Suprapubic skin (tissue), 4 donors: Measurements from ENCODE around the gene RABGAP1. TPM values are rescaled to one million over a fixed set of nuclear protein-coding genes. Genes with fewer than 3 reads are reported as not detected.

Source experiments
- DNase-seq, 2 donors: peaks; one replicate each; pipeline ENCODE4 v3.0.0-alpha.2; 2019; ENCODE audit warnings: low spot score in 2 of 2
- H3K27ac ChIP-seq: fragments of 200-600 bp; sonication (generic); one replicate; pipeline ENCODE4 v1.5.1; 2019
- H3K27me3 ChIP-seq: fragments of 200-600 bp; sonication (generic); one replicate; pipeline ENCODE4 v1.5.1; 2019
- H3K36me3 ChIP-seq: fragments of 200-600 bp; sonication (generic); one replicate; pipeline ENCODE4 v1.5.1; 2019
- H3K4me1 ChIP-seq: fragments of 200-600 bp; sonication (generic); one replicate; pipeline ENCODE4 v1.5.1; 2019
- H3K4me3 ChIP-seq: fragments of 200-600 bp; sonication (generic); one replicate; pipeline ENCODE4 v1.5.1; 2019; ENCODE audit warnings: mild to moderate bottlenecking
- H3K9me3 ChIP-seq: fragments of 200-600 bp; sonication (generic); one replicate; pipeline ENCODE4 v1.5.1; 2019
- CTCF ChIP-seq, 2 donors: fragments of 200-600 bp in 1 of 2; fragments of 450-650 bp in 1 of 2; sonication (generic) in 1 of 2; IDR thresholded peaks; one replicate each; pipeline ENCODE4 v1.5.1; 2016 to 2019; ENCODE audit warnings: antibody characterized with exemption in 2 of 2, mild to moderate bottlenecking in 1 of 2, moderate library complexity in 1 of 2
- EP300 ChIP-seq: sonication (generic); formaldehyde crosslinking; IDR thresholded peaks from one replicate; pipeline ENCODE4 v1.6.1; 2017; ENCODE audit warnings: antibody characterized with exemption
- POLR2A ChIP-seq, 2 donors: fragments of 450-650 bp; IDR thresholded peaks; one replicate each; pipeline ENCODE4 v1.6.1; 2017; ENCODE audit warnings: antibody characterized with exemption in 2 of 2, mild to moderate bottlenecking in 2 of 2, moderate library complexity in 2 of 2
- POLR2AphosphoS5 ChIP-seq, 3 donors: sonication (generic); formaldehyde crosslinking; IDR thresholded peaks; one replicate each; pipeline ENCODE4 v1.6.1; 2017; ENCODE audit warnings: antibody characterized with exemption in 3 of 3
- WGBS: methylation state at CpG from one replicate; pipeline ENCODE4 v1.1.5; 2018; 5-methylcytosine and 5-hydroxymethylcytosine counted together
- total RNA-seq, 4 donors: library from RNA; depleted of rRNA; stranded (reverse); fragments of >200 nt; gene quantifications; one replicate each; pipeline ENCODE4 v1.1.0, GENCODE V29; 2016

Gene RABGAP1
- total RNA-seq, 4 donors from 2014 or later, result 31.4 to 115 (median 64.4) TPM

GRCh38 chr9:123043081-123043939 is 102.5 kb downstream of the RABGAP1 start:
- TF ChIP-seq EP300, result no peak
- no peak for TF ChIP-seq POLR2A (IDR thresholded peaks at IDR 0.05)
- WGBS, result 92% methylated on average over 5 of the region's 5 CpGs
- no peaks in the 10 kb centered on the region for H3K9me3 ChIP-seq
- H3K36me3 ChIP-seq, result peaks cover 17% of the 10 kb centered on the region
- H3K4me3 ChIP-seq, result no peak overlapping the region
- H3K4me1 ChIP-seq, result peaks cover 7% of the 10 kb centered on the region
- no peaks in the 10 kb centered on the region for H3K27me3 ChIP-seq
- no peak for DNase-seq
- H3K27ac ChIP-seq, result no peak overlapping the region

- Histone ChIP-seq H3K9me3 (no peaks in the 10 kb centered on the region), H3K27me3 (no peaks in the 10 kb centered on the region), H3K27ac (no peak overlapping the region), H3K36me3 (peaks cover 17% of the 10 kb centered on the region), H3K4me1 (peaks cover 6% of the 10 kb centered on the region), H3K4me3 (no peak overlapping the region)
- DNase-seq, result no peak
- TF ChIP-seq POLR2AphosphoS5 (IDR thresholded peaks at IDR 0.05), result no peak
- no peak for TF ChIP-seq CTCF (IDR thresholded peaks at IDR 0.05)
- no peak for TF ChIP-seq POLR2A (IDR thresholded peaks at IDR 0.05)
- no peak for TF ChIP-seq EP300
- 66% methylated on average over 4 of the region's 4 CpGs for WGBS
These were observed 103.8 kb downstream of the RABGAP1 start for GRCh38 chr9:123044586-123044985.

- DNase-seq, result no peak
- Histone ChIP-seq H3K27ac (no peak overlapping the region), H3K4me3 (no peak overlapping the region), H3K4me1 (peaks cover 9% of the 10 kb centered on the region), H3K9me3 (no peaks in the 10 kb centered on the region), H3K36me3 (peaks cover 12% of the 10 kb centered on the region), H3K27me3 (no peaks in the 10 kb centered on the region)
- 84% methylated on average over 3 of the region's 3 CpGs for WGBS
- TF ChIP-seq POLR2A (IDR thresholded peaks at IDR 0.05) (no peak), POLR2AphosphoS5 (IDR thresholded peaks at IDR 0.05) (no peak), CTCF (IDR thresholded peaks at IDR 0.05) (no peak), EP300 (no peak)
These were observed 105.8 kb downstream of the RABGAP1 start for GRCh38 chr9:123046406-123047195.

GRCh38 chr9:123048748-123049147 is 107.9 kb downstream of the RABGAP1 start:
- H3K27ac ChIP-seq, result no peak overlapping the region
- H3K9me3 ChIP-seq, result no peaks in the 10 kb centered on the region
- TF ChIP-seq EP300, result no peak
- TF ChIP-seq CTCF (IDR thresholded peaks at IDR 0.05), result no peak
- no peak for TF ChIP-seq POLR2A (IDR thresholded peaks at IDR 0.05)
- TF ChIP-seq POLR2AphosphoS5 (IDR thresholded peaks at IDR 0.05), result no peak
- H3K36me3 ChIP-seq, result no peaks in the 10 kb centered on the region
- 26% methylated on average over 2 of the region's 2 CpGs for WGBS
- H3K4me3 ChIP-seq, result no peak overlapping the region
- peaks cover 9% of the 10 kb centered on the region for H3K4me1 ChIP-seq
- no peak for DNase-seq
- H3K27me3 ChIP-seq, result no peaks in the 10 kb centered on the region

GRCh38 chr9:123049589-123050222 is 108.9 kb downstream of the RABGAP1 start:
- no peak overlapping the region for H3K4me3 ChIP-seq
- H3K4me1 ChIP-seq, result peaks cover 9% of the 10 kb centered on the region
- peak overlapping the region; percentile 5 for H3K27ac ChIP-seq
- H3K27me3 ChIP-seq, result no peaks in the 10 kb centered on the region
- WGBS, result 21% methylated on average over 3 of the region's 3 CpGs
- H3K9me3 ChIP-seq, result no peaks in the 10 kb centered on the region
- DNase-seq, result no peak
- TF ChIP-seq CTCF (IDR thresholded peaks at IDR 0.05) (no peak), POLR2AphosphoS5 (IDR thresholded peaks at IDR 0.05) (no peak), EP300 (no peak), POLR2A (IDR thresholded peaks at IDR 0.05) (no peak)
- no peaks in the 10 kb centered on the region for H3K36me3 ChIP-seq
